ENCODE results near the gene CHODL.

DNA sequence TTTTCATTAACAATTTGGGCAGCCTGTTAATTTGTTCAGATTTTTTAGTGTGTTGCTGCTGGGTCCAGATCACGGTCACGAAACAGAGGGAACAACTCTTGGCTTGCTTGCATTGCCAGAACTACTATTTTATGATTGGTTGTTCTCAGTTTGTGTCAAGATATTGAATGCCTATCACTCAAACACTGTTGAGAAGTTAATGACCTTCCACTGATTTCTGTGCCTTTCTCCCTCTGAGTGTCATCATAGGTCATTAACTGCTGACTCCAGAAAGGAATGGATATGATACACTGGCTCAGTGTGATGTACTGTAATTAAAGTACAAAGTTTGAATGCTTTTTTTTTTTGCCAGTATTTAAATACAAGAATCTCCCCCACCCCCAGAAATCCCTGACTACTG lies 9.2 kb downstream of the CHODL start:
- TF ChIP-seq CTCF (IDR thresholded peaks at IDR 0.05) (no peak), EZH2 (IDR thresholded peaks at IDR 0.05) (no peak), EZH2phosphoT487 (IDR thresholded peaks at IDR 0.05) (no peak)

All from neural progenitor cell (in vitro differentiated cells).